ENCODE measurements around the gene LSAMP. TPM values are rescaled to one million over a fixed set of nuclear protein-coding genes. Genes with fewer than 3 reads are reported as not detected.

Gene LSAMP
- total and polyA plus RNA-seq, 7 donors = 0.23 to 47.1 (median 22.9) TPM

DNA sequence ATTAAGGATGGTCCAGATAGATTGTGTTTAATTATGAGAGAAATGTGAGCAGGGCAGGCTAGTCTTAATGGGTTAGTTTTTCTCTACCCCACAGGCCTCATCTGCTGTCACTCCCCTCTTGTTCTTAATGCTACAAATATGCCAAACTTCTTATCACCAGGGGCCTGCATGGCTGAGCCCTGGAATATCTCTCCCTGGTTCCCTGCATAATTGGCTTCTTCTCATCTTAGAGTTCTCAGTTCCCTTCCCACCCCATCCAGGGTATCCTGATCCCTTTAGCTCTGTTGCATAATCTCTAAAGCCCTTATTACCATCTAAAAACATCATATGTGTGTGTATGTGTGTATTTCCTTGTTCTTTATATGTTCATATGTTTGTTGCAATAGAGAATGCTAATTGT, 279.6 kb downstream of the LSAMP start:
- H3K36me3 ChIP-seq = no peaks in the 10 kb centered on the region
- TF ChIP-seq EP300 (IDR thresholded peaks at IDR 0.05) (no peak), POLR2AphosphoS5 (IDR thresholded peaks at IDR 0.05) (no peak)
- intact Hi-C loops (cut with DNase I) = no loop called here
- H3K4me1 ChIP-seq = peaks cover 0 to under 1% (median 0%) of the 10 kb centered on the region in 4 donors
- H3K4me3 ChIP-seq = no peak overlapping the region
- H3K27ac ChIP-seq = no peak overlapping the region
- H3K9me3 ChIP-seq = no peaks in the 10 kb centered on the region
- DNase-seq = no peak
- H3K27me3 ChIP-seq = no peaks in the 10 kb centered on the region

DNA sequence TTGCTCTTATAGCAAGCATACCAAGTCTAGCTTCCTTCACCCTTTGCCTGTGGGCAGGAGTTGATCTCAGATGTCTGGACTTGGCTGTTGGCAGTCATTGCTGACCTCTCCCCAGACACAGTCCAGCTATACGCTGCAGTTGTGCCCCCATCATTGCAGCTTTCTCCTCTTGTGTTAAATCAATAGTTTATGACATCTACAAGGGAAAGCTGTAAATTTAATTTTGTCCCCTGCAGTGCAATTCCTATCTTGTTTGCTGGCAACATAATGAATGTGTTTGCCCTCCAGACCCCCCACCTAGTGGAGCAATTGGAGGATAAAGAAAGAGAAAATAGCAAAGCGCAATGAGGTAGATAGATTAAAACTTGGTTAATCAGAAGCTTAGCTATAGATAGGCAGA, 280.2 kb downstream of the LSAMP start:
- Histone ChIP-seq H3K27ac (no peak overlapping the region), H3K4me3 (no peak overlapping the region), H3K4me1 (no peaks in the 10 kb centered on the region), H3K9me3 (no peaks in the 10 kb centered on the region), H3K27me3 (no peaks in the 10 kb centered on the region), H3K36me3 (no peaks in the 10 kb centered on the region)
- intact Hi-C loops (cut with DNase I) = no loop called here
- DNase-seq = no peak
- 84 to 88% methylated on average over 2 of the region's 2 CpGs for WGBS, 2 donors
- TF ChIP-seq POLR2AphosphoS5 (IDR thresholded peaks at IDR 0.05) = no peak
- TF ChIP-seq POLR2A (IDR thresholded peaks at IDR 0.05) = no peak
- no peak for TF ChIP-seq EP300 (IDR thresholded peaks at IDR 0.05)
- TF ChIP-seq, protein P1, sequence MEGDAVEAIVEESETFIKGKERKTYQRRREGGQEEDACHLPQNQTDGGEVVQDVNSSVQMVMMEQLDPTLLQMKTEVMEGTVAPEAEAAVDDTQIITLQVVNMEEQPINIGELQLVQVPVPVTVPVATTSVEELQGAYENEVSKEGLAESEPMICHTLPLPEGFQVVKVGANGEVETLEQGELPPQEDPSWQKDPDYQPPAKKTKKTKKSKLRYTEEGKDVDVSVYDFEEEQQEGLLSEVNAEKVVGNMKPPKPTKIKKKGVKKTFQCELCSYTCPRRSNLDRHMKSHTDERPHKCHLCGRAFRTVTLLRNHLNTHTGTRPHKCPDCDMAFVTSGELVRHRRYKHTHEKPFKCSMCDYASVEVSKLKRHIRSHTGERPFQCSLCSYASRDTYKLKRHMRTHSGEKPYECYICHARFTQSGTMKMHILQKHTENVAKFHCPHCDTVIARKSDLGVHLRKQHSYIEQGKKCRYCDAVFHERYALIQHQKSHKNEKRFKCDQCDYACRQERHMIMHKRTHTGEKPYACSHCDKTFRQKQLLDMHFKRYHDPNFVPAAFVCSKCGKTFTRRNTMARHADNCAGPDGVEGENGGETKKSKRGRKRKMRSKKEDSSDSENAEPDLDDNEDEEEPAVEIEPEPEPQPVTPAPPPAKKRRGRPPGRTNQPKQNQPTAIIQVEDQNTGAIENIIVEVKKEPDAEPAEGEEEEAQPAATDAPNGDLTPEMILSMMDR (IDR thresholded peaks at IDR 0.05) = no peak

GRCh38 chr3:116164039-116164438, 281.2 kb downstream of the LSAMP start:
- no peaks in the 10 kb centered on the region for H3K9me3 ChIP-seq
- H3K4me1 ChIP-seq = no peaks in the 10 kb centered on the region
- intact Hi-C loops (cut with DNase I) = no loop called here
- DNase-seq = no peak
- no peak overlapping the region for H3K27ac ChIP-seq
- WGBS, 2 donors = 74 to 83% methylated on average over 2 of the region's 2 CpGs
- TF ChIP-seq, protein P1 (IDR thresholded peaks at IDR 0.05) = no peak
- TF ChIP-seq EP300 (IDR thresholded peaks at IDR 0.05) (no peak), POLR2A (IDR thresholded peaks at IDR 0.05) (no peak), POLR2AphosphoS5 (IDR thresholded peaks at IDR 0.05) (no peak)
- no peaks in the 10 kb centered on the region for H3K36me3 ChIP-seq
- H3K27me3 ChIP-seq = no peaks in the 10 kb centered on the region
- no peak overlapping the region for H3K4me3 ChIP-seq

DNA sequence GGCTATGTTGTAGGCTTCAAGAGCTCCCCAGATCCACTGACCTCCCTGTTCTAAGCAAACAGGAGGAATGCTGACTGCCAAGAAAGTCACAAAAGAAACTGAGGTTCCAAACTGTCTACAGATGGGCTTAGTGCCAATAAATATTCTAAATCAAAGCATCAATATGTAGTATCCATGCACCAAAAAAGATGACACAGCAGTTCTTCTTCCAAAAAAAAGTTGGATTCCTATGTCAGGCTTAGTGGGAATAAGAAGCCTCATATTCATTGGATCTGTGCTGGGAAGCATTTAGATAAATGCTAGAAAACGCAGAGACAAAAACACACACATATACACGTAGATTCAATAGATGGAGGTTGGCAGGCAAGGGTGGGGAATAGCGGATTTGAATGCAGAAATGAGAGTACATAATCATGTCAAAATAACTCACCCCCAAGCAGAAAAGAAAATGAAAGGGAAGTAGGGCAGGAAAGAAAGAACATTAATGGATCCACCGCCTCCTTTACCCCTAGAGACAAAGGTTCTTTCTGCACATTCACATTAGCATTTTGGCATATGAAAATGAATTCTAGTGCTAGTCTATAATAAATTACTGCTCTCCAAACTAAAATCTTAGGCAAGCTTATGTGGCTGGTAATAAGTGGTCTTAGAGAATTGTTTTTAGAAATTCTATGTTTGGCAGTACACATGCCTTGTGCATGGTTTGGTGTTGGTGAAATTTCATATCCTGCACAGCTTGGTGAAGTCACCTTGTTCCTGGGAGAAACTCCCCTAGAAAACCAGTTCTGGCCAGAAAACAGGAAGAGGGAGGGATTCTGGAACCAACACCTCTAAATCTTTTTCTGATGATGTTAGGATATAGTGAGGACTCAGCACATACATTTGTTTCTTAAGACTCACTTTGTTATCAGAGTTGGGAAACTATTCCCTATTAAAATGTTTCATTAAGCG, 283.4 kb downstream of the LSAMP start:
- intact Hi-C loops (cut with DNase I) = no loop called here
- H3K4me3 ChIP-seq = no peak overlapping the region
- 76 to 81% methylated on average over 5 of the region's 5 CpGs for WGBS, 2 donors

DNA sequence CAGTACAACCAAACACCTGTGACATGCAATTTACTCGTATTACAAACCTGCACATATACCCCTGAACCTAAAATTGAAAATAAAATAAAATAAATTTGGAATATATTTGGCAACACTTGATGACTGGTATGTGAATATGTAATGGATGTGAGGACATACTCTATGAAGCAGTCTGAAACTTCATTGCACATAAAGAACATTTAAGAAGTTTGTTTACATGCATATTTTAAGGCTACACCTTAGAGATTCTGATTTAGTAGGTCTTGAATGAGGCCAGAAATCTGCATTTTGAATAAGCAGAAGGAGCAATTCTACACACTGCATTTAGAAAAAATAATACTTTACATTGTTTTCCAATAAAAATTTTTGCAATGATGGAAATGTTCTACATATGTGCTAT, 284.7 kb downstream of the LSAMP start:
- DNase-seq = no peak
- TF ChIP-seq, protein P1 (IDR thresholded peaks at IDR 0.05) = no peak
- TF ChIP-seq EP300 (IDR thresholded peaks at IDR 0.05) = no peak
- Histone ChIP-seq H3K27ac (no peak overlapping the region), H3K4me3 (no peak overlapping the region), H3K9me3 (no peaks in the 10 kb centered on the region), H3K27me3 (no peaks in the 10 kb centered on the region), H3K4me1 (no peaks in the 10 kb centered on the region), H3K36me3 (no peaks in the 10 kb centered on the region)
- intact Hi-C loops (cut with DNase I) = no loop called here
- WGBS, 2 donors = 86 to 93% methylated on average over 1 of the region's 1 CpG

More for the DNA sequence above, 283.4 kb downstream of the LSAMP start:
- Histone ChIP-seq H3K27me3 (no peaks in the 10 kb centered on the region), H3K9me3 (no peaks in the 10 kb centered on the region), H3K27ac (no peak overlapping the region), H3K4me1 (no peaks in the 10 kb centered on the region), H3K36me3 (no peaks in the 10 kb centered on the region)
- DNase-seq = no peak
- no peak for TF ChIP-seq POLR2A (IDR thresholded peaks at IDR 0.05)
- TF ChIP-seq EP300 (IDR thresholded peaks at IDR 0.05) = no peak
- no peak for TF ChIP-seq POLR2AphosphoS5 (IDR thresholded peaks at IDR 0.05)
- TF ChIP-seq, protein P1 (IDR thresholded peaks at IDR 0.05) = no peak

All from sigmoid colon (tissue), 7 donors.